Caco-2 (cell line): Measurements from ENCODE around the gene PTPN14. TPM values are rescaled to one million over a fixed set of nuclear protein-coding genes. Genes with fewer than 3 reads are reported as not detected.
A peak's percentile ranks its signal among the peaks of the same experiment; 100 is the strongest.

Source experiments
- BruUV-seq: library from RNA; stranded (reverse); fragments of 400-500 nt; replicated peaks from 2 replicates; lab custom pipeline; 2021; lab: Mats Ljungman, UMichigan
- CTCF ChIA-PET: fragments of 300-600 bp; sonication (Branson Sonifier 250); formaldehyde crosslinking; loops from one replicate; lab custom pipeline; 2022; ENCODE audit warnings: antibody characterized with exemption; lab: Charles Lee
- POLR2A ChIA-PET: fragments of 300-600 bp; sonication (Branson Sonifier 250); formaldehyde crosslinking; loops from one replicate; lab custom pipeline; 2022; ENCODE audit warnings: antibody characterized with exemption; lab: Charles Lee
- DNase-seq, 2 experiments: peaks; one replicate each; pipeline versions ENCODE4 v3.0.0 to v3.0.0-alpha.2; 2020 to 2022
- H3K27me3 ChIP-seq: replicated peaks from 2 replicates; pipeline ENCODE4 v1.6.0; 2011; ENCODE audit warnings: low read length; ENCODE audit not compliant: control insufficient read depth, insufficient read depth
- H3K36me3 ChIP-seq: 2 replicates; pipeline ENCODE4 v1.5.1; 2011; ENCODE audit warnings: low read length; ENCODE audit not compliant: control insufficient read depth, insufficient read depth
- H3K4me1 ChIP-seq: fragments of 250-450 bp; sonication (Bioruptor Pico); 2 replicates; pipeline ENCODE4 v1.5.1; 2020; ENCODE audit warnings: mild to moderate bottlenecking
- H3K4me3 ChIP-seq: 2 replicates; pipeline ENCODE4 v1.5.1; 2011; ENCODE audit warnings: low read depth, mild to moderate bottlenecking, control low read depth, low read length
- H3K9me3 ChIP-seq: fragments of 250-450 bp; sonication (Bioruptor Pico); 2 replicates; pipeline ENCODE4 v1.5.1; 2020; ENCODE audit warnings: mild to moderate bottlenecking, moderate library complexity
- H3K27ac Mint-ChIP-seq: one replicate; pipeline ENCODE4 v1.8.0; 2022; ENCODE audit warnings: mixed read lengths; ENCODE audit not compliant: unreplicated experiment
- H3K27me3 Mint-ChIP-seq: one replicate; pipeline ENCODE4 v1.8.0; 2022; ENCODE audit warnings: mixed read lengths; ENCODE audit not compliant: insufficient read depth, unreplicated experiment
- H3K36me3 Mint-ChIP-seq: one replicate; pipeline ENCODE4 v1.8.0; 2022; ENCODE audit warnings: mild to moderate bottlenecking, mixed read lengths; ENCODE audit not compliant: insufficient read depth, unreplicated experiment
- H3K4me1 Mint-ChIP-seq: one replicate; pipeline ENCODE4 v1.8.0; 2022; ENCODE audit warnings: low read depth, mixed read lengths; ENCODE audit not compliant: unreplicated experiment
- H3K4me3 Mint-ChIP-seq: one replicate; pipeline ENCODE4 v1.8.0; 2022; ENCODE audit warnings: mild to moderate bottlenecking, moderate library complexity, mixed read lengths; ENCODE audit not compliant: unreplicated experiment
- H3K9me3 Mint-ChIP-seq: one replicate; pipeline ENCODE4 v1.8.0; 2022; ENCODE audit warnings: mixed read lengths; ENCODE audit not compliant: unreplicated experiment
- intact Hi-C: fragments of 100-400 bp; cut with micrococcal nuclease; formaldehyde crosslinking; loops from one replicate; pipeline ENCODE4 v1.10.0; 2022; ENCODE audit not compliant: unreplicated experiment
- total RNA-seq: library from RNA; stranded (reverse); gene quantifications from 2 replicates; pipeline ENCODE4 v1.2.3, GENCODE V29; 2022
- TF ChIP-seq, protein P1 (sequence below), 2 experiments: fragments of 200-600 bp in 1 of 2; IDR thresholded peaks; 1 replicate in 1 of 2; 2 replicates in 1 of 2; pipeline versions ENCODE4 v1.5.1 to v1.8.0; 2011 to 2022; ENCODE audit warnings: antibody characterized with exemption in 1 of 2, control low read depth in 1 of 2, inconsistent platforms in 1 of 2, low read depth in 1 of 2, low read length in 1 of 2, mild to moderate bottlenecking in 1 of 2, moderate library complexity in 1 of 2; ENCODE audit not compliant: insufficient read depth in 1 of 2, severe bottlenecking in 1 of 2, unreplicated experiment in 1 of 2

The PTPN14 gene
- total RNA-seq, 1 experiment from 2014 or later: 103 TPM

DNA sequence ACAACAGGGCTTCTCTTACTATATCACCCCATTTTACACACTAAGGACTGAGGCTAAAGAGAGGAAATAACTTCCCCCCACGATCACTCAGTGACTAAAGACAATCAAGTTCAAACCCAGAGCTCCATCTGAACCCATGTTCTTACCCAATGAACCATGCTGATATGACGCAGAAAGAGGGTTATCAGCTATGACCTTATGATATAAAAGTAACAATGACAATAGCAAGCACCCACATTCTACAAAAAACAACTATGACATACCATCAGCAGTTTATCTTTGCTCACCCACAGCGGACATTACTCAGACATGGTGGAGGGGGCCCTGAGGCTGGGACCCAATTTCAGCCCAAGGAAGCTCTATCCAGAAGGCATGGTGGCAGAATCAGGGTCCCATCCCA is 75.7 kb downstream of the PTPN14 start:
- intact Hi-C loops: loop anchor here (1.0 kb wide), 1 partner anchor 32 kb away; no protein-coding TSS in a partner anchor
- TF ChIP-seq, protein P1, sequence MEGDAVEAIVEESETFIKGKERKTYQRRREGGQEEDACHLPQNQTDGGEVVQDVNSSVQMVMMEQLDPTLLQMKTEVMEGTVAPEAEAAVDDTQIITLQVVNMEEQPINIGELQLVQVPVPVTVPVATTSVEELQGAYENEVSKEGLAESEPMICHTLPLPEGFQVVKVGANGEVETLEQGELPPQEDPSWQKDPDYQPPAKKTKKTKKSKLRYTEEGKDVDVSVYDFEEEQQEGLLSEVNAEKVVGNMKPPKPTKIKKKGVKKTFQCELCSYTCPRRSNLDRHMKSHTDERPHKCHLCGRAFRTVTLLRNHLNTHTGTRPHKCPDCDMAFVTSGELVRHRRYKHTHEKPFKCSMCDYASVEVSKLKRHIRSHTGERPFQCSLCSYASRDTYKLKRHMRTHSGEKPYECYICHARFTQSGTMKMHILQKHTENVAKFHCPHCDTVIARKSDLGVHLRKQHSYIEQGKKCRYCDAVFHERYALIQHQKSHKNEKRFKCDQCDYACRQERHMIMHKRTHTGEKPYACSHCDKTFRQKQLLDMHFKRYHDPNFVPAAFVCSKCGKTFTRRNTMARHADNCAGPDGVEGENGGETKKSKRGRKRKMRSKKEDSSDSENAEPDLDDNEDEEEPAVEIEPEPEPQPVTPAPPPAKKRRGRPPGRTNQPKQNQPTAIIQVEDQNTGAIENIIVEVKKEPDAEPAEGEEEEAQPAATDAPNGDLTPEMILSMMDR (IDR thresholded peaks at IDR 0.05; ENCODE audit: insufficient read depth in 1 of 2, low read depth in 1 of 2, low read length in 1 of 2, severe bottlenecking in 1 of 2, unreplicated experiment in 1 of 2): no peak
- Mint-ChIP-seq H3K9me3 (no peaks in the 10 kb centered on the region), H3K36me3 (peaks cover 34% of the 10 kb centered on the region), H3K4me1 (peaks cover 55% of the 10 kb centered on the region), H3K4me3 (no peak overlapping the region), H3K27me3 (no peaks in the 10 kb centered on the region), H3K27ac (peak overlapping the region; percentile 71)
- Histone ChIP-seq H3K9me3 (no peaks in the 10 kb centered on the region), H3K36me3 (no peaks in the 10 kb centered on the region; the same call in 1 of the 2 replicates), H3K4me1 (peaks cover 76% of the 10 kb centered on the region), H3K4me3 (no peak overlapping the region), H3K27me3 (no peaks in the 10 kb centered on the region)
- DNase-seq: no peak
- ChIA-PET POLR2A (no interaction called here), CTCF (no interaction called here)
- no TSS peak for BruUV-seq

DNA sequence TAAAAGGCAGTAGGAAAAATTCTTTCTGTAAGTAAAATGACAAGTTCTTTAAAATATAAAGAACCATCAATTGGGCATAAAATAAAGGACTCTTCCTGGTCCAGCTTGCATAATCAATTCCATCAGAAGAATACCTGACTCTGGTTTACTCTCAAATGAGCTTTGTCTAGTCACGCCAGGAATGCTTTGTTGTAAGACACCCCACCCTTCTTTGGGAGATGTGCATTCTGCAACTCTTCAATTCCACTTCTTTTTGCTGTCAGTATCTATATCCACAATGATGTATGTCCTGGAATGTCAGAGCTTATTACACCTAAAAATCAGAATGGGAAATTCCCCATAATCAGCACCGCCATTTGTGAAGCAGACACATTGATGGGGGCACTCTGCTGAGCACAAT is 76.1 kb downstream of the PTPN14 start:
- Mint-ChIP-seq H3K36me3 (peaks cover 31% of the 10 kb centered on the region), H3K4me3 (no peak overlapping the region), H3K9me3 (no peaks in the 10 kb centered on the region), H3K4me1 (peaks cover 51% of the 10 kb centered on the region), H3K27me3 (no peaks in the 10 kb centered on the region), H3K27ac (peak overlapping the region; percentile 71)
- no peak overlapping the region for H3K4me3 ChIP-seq
- TF ChIP-seq, protein P1 (IDR thresholded peaks at IDR 0.05; ENCODE audit: insufficient read depth in 1 of 2, low read depth in 1 of 2, low read length in 1 of 2, severe bottlenecking in 1 of 2, unreplicated experiment in 1 of 2): no peak
- H3K4me1 ChIP-seq: peaks cover 76% of the 10 kb centered on the region
- CTCF ChIA-PET: no interaction called here
- no TSS peak for BruUV-seq
- POLR2A ChIA-PET: no interaction called here
- intact Hi-C loops: loop anchor here (1.0 kb wide), 1 partner anchor 32 kb away; no protein-coding TSS in a partner anchor
- H3K9me3 ChIP-seq: no peaks in the 10 kb centered on the region
- peak in 1 of 2 experiments; percentile 28 for DNase-seq
- no peaks in the 10 kb centered on the region for H3K27me3 ChIP-seq
- H3K36me3 ChIP-seq: no peaks in the 10 kb centered on the region; the same call in 1 of the 2 replicates

DNA sequence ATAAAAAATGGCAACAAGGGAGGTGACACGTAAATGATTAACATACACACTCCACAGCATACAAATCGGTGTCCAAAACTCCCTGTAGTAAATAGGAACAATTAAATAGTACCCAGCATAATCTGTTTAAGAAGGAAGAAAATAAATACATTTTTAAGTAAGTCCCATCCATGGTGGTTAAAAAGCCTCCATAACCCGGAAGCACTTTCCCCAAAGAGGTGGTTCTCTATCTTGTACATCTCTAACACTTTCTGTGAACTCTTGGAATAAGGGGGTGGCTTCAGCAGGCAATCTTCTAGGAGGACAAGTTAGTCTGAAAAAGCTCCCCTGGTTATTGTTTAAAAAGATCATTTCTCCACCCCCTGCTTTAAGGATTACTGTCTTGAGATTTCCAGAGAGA is 76.9 kb downstream of the PTPN14 start:
- no peaks in the 10 kb centered on the region for H3K9me3 Mint-ChIP-seq
- Histone ChIP-seq H3K4me3 (no peak overlapping the region), H3K9me3 (no peaks in the 10 kb centered on the region), H3K4me1 (peaks cover 76% of the 10 kb centered on the region), H3K27me3 (no peaks in the 10 kb centered on the region), H3K36me3 (no peaks in the 10 kb centered on the region; the same call in 1 of the 2 replicates)
- ChIA-PET CTCF (no interaction called here), POLR2A (interaction anchor here (0.8 kb wide), 1 partner anchor 7 kb away, joined by 3 read pairs; no protein-coding TSS in a partner anchor)
- TF ChIP-seq, protein P1 (IDR thresholded peaks at IDR 0.05; ENCODE audit: insufficient read depth in 1 of 2, low read depth in 1 of 2, low read length in 1 of 2, severe bottlenecking in 1 of 2, unreplicated experiment in 1 of 2): no peak
- peaks cover 27% of the 10 kb centered on the region for H3K36me3 Mint-ChIP-seq
- H3K27me3 Mint-ChIP-seq: no peaks in the 10 kb centered on the region
- intact Hi-C loops: no loop called here
- DNase-seq: no peak
- BruUV-seq: no TSS peak
- H3K27ac Mint-ChIP-seq: peak overlapping the region; percentile 80
- H3K4me1 Mint-ChIP-seq: peaks cover 53% of the 10 kb centered on the region
- H3K4me3 Mint-ChIP-seq: peak overlapping the region; percentile 31
